Adrenal gland (tissue), 5 donors: ENCODE measurements around the gene G6PD.

Experiments
- CTCF ChIP-seq, 6 experiments: fragments of 450-650 bp in 4 of 6; fragments of 200-600 bp in 2 of 6; sonication (generic) in 1 of 6; IDR thresholded peaks; 1 replicate in 5 of 6; 2 replicates in 1 of 6; pipeline versions ENCODE4 v1.5.1 to v1.8.0; 2016 to 2021; ENCODE audit warnings: antibody characterized with exemption in 6 of 6, mild to moderate bottlenecking in 2 of 6, moderate library complexity in 1 of 6
- POLR2A ChIP-seq, 2 donors: fragments of 450-650 bp; IDR thresholded peaks; one replicate each; pipeline ENCODE4 v1.6.1; 2017; ENCODE audit warnings: antibody characterized with exemption in 2 of 2, mild to moderate bottlenecking in 2 of 2, moderate library complexity in 1 of 2
- donor health status: DM: no; HTN: no; CAD: no.

- TF ChIP-seq CTCF (IDR thresholded peaks at IDR 0.05) (no peak), POLR2A (IDR thresholded peaks at IDR 0.05) (no peak)
These were observed 57.5 kb downstream of the G6PD start for GRCh38 chrX:154489182-154489581.
